DMS79 (cell line): Measurements from ENCODE around the gene CASKIN2.

Source experiments
- DNase-seq: peaks from one replicate; lab custom pipeline; 2025; lab: John Stamatoyannopoulos, UW

Gene CASKIN2

DNA sequence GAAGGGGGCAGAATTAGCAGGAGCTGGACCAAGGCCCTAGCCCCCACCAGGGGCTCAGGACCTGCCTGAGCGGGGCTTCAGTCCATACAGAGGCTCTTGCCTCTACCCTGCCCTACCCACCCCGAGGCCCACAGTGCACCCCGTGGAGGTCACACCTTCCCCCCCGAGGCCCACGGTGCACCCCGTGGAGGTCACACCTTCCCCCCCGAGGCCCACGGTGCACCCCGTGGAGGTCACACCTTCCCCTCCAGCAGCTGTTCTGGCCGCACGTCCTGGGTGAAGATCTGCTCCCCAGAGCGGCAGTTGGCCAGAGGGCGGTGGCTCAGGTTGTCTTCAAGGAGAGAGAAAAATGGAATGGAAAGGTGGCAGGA, 11.4 kb downstream of the CASKIN2 start:
- no peak for DNase-seq

- DNase-seq, result no peak
These were observed 11.9 kb downstream of the CASKIN2 start for GRCh38 chr17:75503337-75503950.

GRCh38 chr17:75502721-75503329, 12.5 kb downstream of the CASKIN2 start:
- no peak for DNase-seq

- DNase-seq, result no peak
These were observed 13.1 kb downstream of the CASKIN2 start for GRCh38 chr17:75502072-75502720.

DNA sequence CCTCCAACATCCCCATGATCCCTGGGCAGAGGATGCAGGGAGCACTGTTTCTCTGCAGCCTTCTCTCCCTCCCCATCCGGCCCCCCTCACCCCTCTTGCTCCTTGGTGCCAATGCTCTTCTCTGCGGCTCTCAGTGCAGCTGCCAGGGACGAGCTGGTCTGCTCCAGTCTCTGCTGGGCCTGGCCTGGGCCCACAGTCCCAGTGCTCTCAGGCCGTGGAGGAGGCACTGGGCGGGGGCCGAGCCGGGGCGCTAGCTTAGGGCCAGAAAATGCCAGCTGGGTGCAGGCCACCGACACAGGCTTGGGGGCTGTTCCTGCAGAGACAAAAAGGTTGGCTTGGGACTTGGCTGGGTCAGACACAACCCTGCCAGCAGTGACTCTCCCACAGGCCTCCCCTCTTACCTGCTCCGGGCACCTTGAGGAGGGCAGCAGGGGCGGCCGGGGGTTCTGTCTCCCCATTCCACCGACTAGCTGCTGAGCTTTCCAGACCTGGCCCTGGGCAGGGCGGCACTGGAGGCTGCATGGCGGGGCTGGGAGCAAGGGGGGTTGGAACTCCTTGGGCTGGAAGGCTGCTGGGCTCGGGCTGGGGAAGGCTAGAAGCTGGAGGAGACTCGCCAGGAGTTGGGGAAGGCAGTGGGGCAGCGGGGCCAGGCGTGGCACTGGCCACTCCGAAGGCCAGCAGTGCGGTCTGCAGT, 13.8 kb downstream of the CASKIN2 start:
- no peak for DNase-seq

- no peak for DNase-seq
These were observed 14.7 kb downstream of the CASKIN2 start for GRCh38 chr17:75500419-75501216.

DNA sequence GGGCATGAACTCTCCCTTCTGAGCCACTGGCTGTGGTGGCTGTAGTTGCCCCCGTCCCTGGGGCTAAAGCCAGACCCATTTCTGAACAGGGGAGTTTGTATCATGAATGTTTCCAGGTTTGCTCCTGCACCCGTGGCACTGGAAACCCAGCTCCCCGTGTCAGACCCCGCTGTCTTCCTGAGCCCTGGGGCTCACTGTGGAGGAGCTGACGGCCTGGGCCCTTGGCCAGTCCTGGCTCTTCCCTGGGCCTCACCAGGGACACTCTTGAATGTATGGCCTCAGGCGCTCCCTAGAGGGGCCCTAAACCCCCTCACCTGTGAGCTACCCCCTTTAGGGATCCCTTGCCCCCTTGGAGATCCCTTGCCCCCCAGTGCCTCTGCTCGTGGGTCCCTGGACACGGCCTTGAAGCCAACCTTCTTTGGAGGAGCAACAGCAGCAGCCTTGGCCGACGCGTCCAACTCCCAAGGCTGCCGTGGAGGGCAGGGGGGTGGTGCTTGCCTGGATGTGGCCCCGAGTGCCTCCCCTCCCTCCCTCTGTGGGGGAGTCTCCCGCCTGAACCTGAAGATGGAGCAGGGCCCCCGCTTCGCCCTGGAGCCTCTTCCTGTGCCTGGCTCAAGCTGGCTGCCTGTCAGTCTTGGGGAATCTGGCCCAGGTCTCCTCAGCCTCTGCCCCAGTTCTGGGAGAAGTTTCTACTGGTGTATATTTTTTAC, 15.9 kb downstream of the CASKIN2 start:
- no peak for DNase-seq

DNA sequence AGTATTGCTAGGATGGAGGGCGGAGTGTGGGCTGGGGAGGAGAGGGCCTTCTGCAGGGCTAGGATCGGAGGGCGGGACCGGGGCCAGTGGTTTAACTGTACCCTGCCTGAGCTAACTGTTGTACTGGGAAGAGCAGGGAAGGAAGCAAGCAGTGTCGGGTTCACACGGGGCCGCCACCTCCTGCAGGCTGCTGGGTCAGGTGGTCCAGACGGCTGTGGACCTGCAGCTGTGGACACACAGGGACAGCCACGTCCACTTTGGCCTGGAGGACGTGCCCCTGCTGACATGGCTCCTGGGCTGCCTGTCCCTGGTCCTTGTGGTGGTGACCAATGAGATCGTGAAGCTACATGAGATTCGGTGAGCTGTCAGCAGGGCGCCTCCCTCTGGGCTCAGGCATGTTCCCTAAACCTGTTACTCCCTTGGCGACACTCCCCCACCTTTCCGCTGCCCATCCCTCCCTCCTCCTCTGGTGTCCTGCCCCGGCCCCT, 16.6 kb downstream of the CASKIN2 start:
- no peak for DNase-seq

GRCh38 chr17:75498039-75498725, 17.2 kb downstream of the CASKIN2 start:
- DNase-seq, result no peak

GRCh38 chr17:75496005-75496404, 19.3 kb downstream of the CASKIN2 start:
- DNase-seq, result no peak

DNA sequence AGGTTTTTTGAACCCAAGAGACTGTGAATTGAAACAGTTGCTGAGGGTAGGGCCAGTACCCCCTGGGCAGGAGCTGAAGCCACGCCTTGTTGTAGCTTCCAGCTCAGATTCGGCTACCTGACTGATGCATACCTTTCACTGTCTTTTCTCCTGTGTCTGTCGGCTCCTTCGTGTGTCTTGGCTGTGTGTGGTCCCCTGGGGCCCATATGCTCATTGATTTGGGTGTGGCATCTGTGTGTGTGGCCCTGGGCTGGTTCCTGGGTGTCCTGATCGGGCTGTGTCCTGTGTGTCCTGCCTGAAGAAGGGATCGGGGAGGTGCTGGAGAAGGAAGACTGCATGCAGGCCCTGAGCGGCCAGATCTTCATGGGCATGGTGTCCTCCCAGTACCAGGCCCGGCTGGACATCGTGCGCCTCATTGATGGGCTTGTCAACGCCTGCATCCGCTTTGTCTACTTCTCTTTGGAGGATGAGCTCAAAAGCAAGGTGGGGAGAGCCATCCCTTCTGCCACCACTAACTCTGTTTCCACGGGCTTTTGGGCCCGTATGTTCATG, 20.9 kb downstream of the CASKIN2 start:
- DNase-seq, result no peak

- DNase-seq, result no peak
These were observed 21.7 kb downstream of the CASKIN2 start for GRCh38 chr17:75493476-75494129.

DNA sequence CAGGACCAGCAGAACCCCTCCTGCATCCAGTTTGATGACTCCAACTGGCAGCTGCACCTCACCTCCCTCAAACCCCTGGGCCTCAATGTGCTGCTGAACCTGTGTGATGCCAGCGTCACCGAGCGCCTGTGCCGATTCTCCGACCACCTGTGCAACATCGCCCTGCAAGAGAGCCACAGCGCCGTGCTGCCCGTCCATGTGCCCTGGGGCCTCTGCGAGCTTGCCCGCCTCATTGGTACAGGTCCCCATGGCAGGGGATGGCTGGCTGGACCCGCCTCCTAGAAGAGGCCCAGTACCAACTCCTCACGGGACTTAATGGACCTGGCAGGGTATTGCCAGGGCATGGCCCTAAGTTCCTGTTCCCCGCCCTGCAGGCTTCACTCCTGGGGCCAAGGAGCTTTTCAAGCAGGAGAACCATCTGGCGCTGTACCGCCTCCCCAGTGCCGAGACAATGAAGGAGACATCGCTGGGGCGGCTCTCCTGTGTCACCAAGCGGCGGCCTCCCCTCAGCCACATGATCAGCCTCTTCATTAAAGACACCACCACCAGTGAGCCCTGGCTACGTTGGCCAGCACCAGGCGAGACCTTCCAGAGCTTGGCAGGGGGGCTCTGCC, 22.7 kb downstream of the CASKIN2 start:
- DNase-seq, result no peak

DNA sequence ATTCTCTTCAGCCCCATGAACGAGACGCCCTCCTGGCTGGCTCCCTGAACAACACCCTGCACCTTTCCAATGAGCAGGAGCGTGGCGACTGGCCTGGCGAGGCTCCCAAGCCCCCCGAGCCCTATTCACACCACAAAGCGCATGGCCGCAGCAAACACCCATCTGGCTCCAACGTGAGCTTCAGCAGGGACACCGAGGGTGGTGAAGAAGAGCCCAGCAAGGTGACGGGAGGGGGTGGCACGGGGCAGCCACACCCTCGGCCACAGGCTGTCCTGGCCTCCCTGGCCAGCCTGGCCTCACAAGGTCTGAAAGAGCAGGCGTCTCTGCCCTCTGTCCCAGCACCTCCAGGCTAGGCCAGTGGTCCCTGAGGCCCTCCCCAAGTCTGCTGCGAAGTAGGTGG, 23.7 kb downstream of the CASKIN2 start:
- DNase-seq, result no peak

DNA sequence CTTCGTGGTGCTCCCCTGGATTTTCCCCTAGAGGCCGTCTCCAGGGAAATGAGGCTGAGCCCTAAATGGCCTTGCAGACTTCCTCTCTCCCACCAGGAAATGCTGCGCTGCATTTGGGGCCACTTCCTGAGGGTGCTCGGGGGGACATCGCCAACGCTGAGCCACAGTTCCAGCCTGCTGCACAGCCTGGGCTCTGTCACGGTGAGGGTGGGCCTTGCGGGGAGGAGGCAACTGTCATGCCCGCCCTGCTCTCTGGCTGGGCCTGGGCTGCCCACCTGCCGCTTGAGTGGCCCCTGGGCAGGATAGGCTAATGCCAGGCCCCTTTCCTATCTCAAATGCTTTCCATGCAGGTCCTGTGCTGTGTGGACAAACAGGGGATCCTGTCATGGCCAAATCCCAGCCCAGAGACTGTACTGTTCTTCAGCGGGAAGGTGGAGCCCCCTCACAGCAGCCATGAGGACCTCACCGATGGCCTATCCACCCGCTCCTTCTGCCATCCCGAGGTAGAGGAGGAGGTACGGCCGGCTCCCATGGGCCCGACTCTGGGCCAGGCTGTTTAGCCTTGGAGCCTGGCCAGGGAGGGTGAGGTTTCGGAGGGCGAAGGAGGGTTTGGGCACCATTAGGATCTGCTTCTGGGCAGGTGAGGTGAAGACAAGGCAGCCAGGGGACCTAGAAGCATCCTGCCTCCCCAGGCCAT, 24.2 kb downstream of the CASKIN2 start:
- DNase-seq, result no peak

DNA sequence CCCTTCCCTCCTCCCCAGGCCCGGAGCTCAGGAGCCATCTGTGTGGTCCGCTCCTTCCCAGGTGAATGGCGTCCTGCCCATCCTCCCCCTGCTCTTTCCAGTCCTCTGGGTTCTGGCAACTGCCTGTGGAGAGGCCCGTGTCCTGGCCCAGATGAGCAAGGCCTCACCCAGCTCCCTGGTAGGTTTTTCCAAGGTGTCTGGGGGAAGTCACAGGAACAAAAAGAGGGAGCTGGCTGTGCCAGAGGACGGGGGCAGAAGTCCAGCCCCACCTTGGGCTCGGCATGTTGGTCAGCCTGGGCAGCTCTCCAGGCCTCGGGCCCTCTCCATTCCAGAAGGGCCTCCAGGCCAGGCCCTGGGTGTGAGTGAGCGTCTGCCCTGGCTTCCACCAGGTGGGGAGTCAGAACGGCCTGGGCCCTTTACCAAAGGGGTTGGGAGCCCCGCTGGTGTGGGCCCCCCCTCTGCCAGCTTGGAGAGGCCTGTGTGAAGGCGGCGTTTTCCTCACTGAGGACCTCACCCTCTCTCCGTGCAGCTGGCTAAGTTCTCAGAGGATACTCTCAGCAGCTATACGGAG, 25.1 kb downstream of the CASKIN2 start:
- DNase-seq, result no peak

- no peak for DNase-seq
These were observed 25.8 kb downstream of the CASKIN2 start for GRCh38 chr17:75489511-75489955.

DNA sequence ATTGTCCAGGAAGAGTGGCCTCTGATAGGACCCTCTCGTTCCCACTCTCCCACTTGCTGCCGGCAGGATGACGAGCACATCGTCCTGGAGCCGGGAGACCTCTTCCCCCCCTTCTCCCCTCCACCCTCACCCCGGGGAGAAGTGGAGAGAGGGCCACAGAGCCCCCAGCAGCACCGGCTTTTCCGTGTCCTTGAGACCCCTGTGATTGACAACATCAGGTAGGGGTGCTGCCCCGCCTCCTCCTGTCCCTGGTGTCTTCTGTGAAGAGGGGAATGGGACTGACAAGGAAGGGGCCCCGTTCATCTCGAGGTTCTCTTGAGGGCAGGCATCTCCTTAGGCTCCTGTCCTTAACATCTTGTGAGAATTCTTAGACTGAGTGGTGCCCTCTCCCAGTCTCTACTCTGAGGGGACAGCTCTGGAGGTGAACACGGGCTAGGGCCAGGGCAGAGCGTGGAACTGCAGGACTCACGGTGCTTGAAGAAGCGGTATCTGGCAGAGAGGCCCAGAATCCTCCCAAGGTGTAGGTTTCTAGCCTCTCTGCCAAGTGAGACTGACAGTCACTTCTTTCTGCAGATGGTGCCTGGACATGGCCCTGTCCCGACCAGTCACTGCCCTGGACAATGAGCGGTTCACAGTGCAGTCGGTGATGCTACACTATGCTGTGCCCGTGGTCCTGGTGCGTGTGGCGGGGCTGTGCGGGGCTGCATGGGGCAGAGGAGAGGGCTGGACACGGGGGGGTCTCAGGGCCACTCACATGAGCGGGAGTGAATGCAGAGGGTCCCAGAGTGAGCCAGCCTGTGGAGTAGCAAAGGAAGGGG, 26.4 kb downstream of the CASKIN2 start:
- no peak for DNase-seq
